IMR-90 (cell line): Measurements from ENCODE around the gene AP1S2. TPM values are rescaled to one million over a fixed set of nuclear protein-coding genes. Genes with fewer than 3 reads are reported as not detected.

Experiments
- ATAC-seq: fragments of 200-7000 bp; cut with Tn5 transposase; 2 replicates; pipeline ENCODE4 v1.9.1; 2020; ENCODE audit warnings: low read depth, mild to moderate bottlenecking, moderate library complexity
- BruUV-seq: library from RNA; stranded (reverse); fragments of 400-500 nt; replicated peaks from 2 replicates; lab custom pipeline; 2021; lab: Mats Ljungman, UMichigan
- CTCF ChIA-PET: fragments of 300-600 bp; formaldehyde crosslinking; extraction: SDS; loops from one replicate; lab custom pipeline; 2021; ENCODE audit warnings: antibody characterized with exemption; lab: Yijun Ruan, JAX
- POLR2A ChIA-PET: fragments of 300-600 bp; sonication (Branson Sonifier 250); formaldehyde crosslinking; loops from one replicate; lab custom pipeline; 2022; ENCODE audit warnings: antibody characterized with exemption; ENCODE audit not compliant: unreplicated experiment; lab: Charles Lee
- DNase-seq: peaks from one replicate; pipeline ENCODE4 v3.0.0; 2013
- H2AFZ ChIP-seq: replicated peaks from 2 replicates; pipeline ENCODE3; 2013; ENCODE audit warnings: low read length, mild to moderate bottlenecking; ENCODE audit not compliant: poor library complexity
- H2AK5ac ChIP-seq: 2 replicates; pipeline ENCODE4 v1.6.1; 2013; ENCODE audit warnings: low read depth, low read length, inconsistent platforms
- H2AK9ac ChIP-seq: replicated peaks from 2 replicates; pipeline ENCODE3; 2013; ENCODE audit warnings: mild to moderate bottlenecking, low read depth, low read length, moderate library complexity; ENCODE audit not compliant: poor library complexity
- H2BK120ac ChIP-seq: 2 replicates; pipeline ENCODE4 v1.6.1; 2013; ENCODE audit warnings: low read depth, low read length, inconsistent platforms
- H2BK15ac ChIP-seq: 3 replicates; pipeline ENCODE4 v1.6.1; 2013; ENCODE audit warnings: low read depth, low read length, inconsistent platforms
- H2BK20ac ChIP-seq: 2 replicates; pipeline ENCODE4 v1.6.1; 2013; ENCODE audit warnings: low read depth, mild to moderate bottlenecking, inconsistent platforms, low read length, moderate library complexity
- H2BK5ac ChIP-seq: 2 replicates; pipeline ENCODE4 v1.6.1; 2013; ENCODE audit warnings: mild to moderate bottlenecking, low read depth, low read length, inconsistent platforms; ENCODE audit not compliant: poor library complexity, severe bottlenecking
- H3K14ac ChIP-seq: replicated peaks from 2 replicates; pipeline ENCODE4 v1.6.1; 2013; ENCODE audit warnings: low read depth, low read length, inconsistent platforms
- H3K18ac ChIP-seq: 2 replicates; pipeline ENCODE4 v1.6.1; 2013; ENCODE audit warnings: low read depth, low read length, control low read depth
- H3K23ac ChIP-seq: 2 replicates; pipeline ENCODE4 v1.6.1; 2013; ENCODE audit warnings: low read depth, low read length, inconsistent platforms
- H3K27ac ChIP-seq: 2 replicates; pipeline ENCODE4 v1.5.1; 2013; ENCODE audit warnings: mild to moderate bottlenecking, control low read depth, low read length; ENCODE audit not compliant: insufficient read depth
- H3K27me3 ChIP-seq: 2 replicates; pipeline ENCODE4 v1.6.1; 2013; ENCODE audit warnings: low read length; ENCODE audit not compliant: control insufficient read depth, insufficient read depth
- H3K36me3 ChIP-seq: 2 replicates; pipeline ENCODE4 v1.6.1; 2013; ENCODE audit warnings: low read length, mixed read lengths; ENCODE audit not compliant: control insufficient read depth, insufficient read depth
- H3K4ac ChIP-seq: 2 replicates; pipeline ENCODE4 v1.6.1; 2013; ENCODE audit warnings: low read depth, low read length, inconsistent platforms
- H3K4me1 ChIP-seq: 2 replicates; pipeline ENCODE4 v1.6.1; 2013; ENCODE audit warnings: low read length, mixed read lengths; ENCODE audit not compliant: control insufficient read depth, insufficient read depth
- H3K4me2 ChIP-seq: 2 replicates; pipeline ENCODE4 v1.6.1; 2013; ENCODE audit warnings: low read depth, mild to moderate bottlenecking, control low read depth, low read length, moderate library complexity
- H3K4me3 ChIP-seq: 2 replicates; pipeline ENCODE4 v1.5.1; 2013; ENCODE audit warnings: low read depth, mild to moderate bottlenecking, control low read depth, low read length, moderate library complexity; ENCODE audit not compliant: insufficient read depth
- H3K56ac ChIP-seq: 2 replicates; pipeline ENCODE4 v1.6.1; 2013; ENCODE audit warnings: low read length, inconsistent platforms; ENCODE audit not compliant: insufficient read depth; ENCODE audit errors: extremely low read depth
- H3K79me1 ChIP-seq, 2 experiments: 2 replicates each; pipeline ENCODE4 v1.6.1; 2013; ENCODE audit warnings: low read length in 2 of 2, inconsistent platforms in 1 of 2, low read depth in 1 of 2
- H3K9ac ChIP-seq: 2 replicates; pipeline ENCODE4 v1.6.1; 2013; ENCODE audit warnings: low read depth, low read length, control low read depth
- H3K9me1 ChIP-seq: 2 replicates; pipeline ENCODE4 v1.6.1; 2013; ENCODE audit warnings: low read length, inconsistent platforms; ENCODE audit not compliant: insufficient read depth
- H3K9me3 ChIP-seq: 2 replicates; pipeline ENCODE4 v1.6.1; 2013; ENCODE audit warnings: low read length; ENCODE audit not compliant: control insufficient read depth, insufficient read depth
- H4K20me1 ChIP-seq: 2 replicates; pipeline ENCODE4 v1.6.1; 2013; ENCODE audit warnings: low read length, inconsistent platforms; ENCODE audit not compliant: insufficient read depth
- H4K5ac ChIP-seq: 2 replicates; pipeline ENCODE4 v1.6.1; 2013; ENCODE audit warnings: mild to moderate bottlenecking, low read depth, low read length, control low read depth
- H4K8ac ChIP-seq, 2 experiments: 2 replicates each; pipeline ENCODE4 v1.6.1; 2013; ENCODE audit warnings: low read depth in 2 of 2, low read length in 2 of 2, control low read depth in 1 of 2, inconsistent platforms in 1 of 2
- H4K91ac ChIP-seq: 2 replicates; pipeline ENCODE4 v1.6.1; 2013; ENCODE audit warnings: low read depth, low read length, inconsistent platforms; ENCODE audit not compliant: insufficient read depth
- BHLHE40 ChIP-seq: fragments of 150-350 bp; IDR thresholded peaks from 2 replicates; pipeline ENCODE4 v1.6.1; 2016; ENCODE audit warnings: mild to moderate bottlenecking, low read depth, low read length
- CEBPB ChIP-seq: IDR thresholded peaks from 2 replicates; pipeline ENCODE4 v1.6.1; 2012; ENCODE audit warnings: low read depth, low read length, improper control_type of control experiment
- CHD1 ChIP-seq: IDR thresholded peaks from 2 replicates; pipeline ENCODE4 v1.6.1; 2012; ENCODE audit warnings: low read depth, low read length, improper control_type of control experiment
- CTCF ChIP-seq: conservative IDR thresholded peaks from 2 replicates; pipeline ENCODE4 v1.5.1; 2012; ENCODE audit warnings: mild to moderate bottlenecking, low read depth, low read length, improper control_type of control experiment
- ELK1 ChIP-seq: fragments of 150-350 bp; IDR thresholded peaks from 2 replicates; pipeline ENCODE4 v1.6.1; 2016; ENCODE audit warnings: low read depth, mild to moderate bottlenecking, low read length, moderate library complexity, borderline replicate concordance
- FOS ChIP-seq: fragments of 150-350 bp; IDR thresholded peaks from 2 replicates; pipeline ENCODE4 v1.6.1; 2016; ENCODE audit warnings: low read depth, low read length
- MAFK ChIP-seq: IDR thresholded peaks from 2 replicates; pipeline ENCODE4 v1.6.1; 2012; ENCODE audit warnings: low read depth, low read length, improper control_type of control experiment
- MAZ ChIP-seq: IDR thresholded peaks from 2 replicates; pipeline ENCODE4 v1.6.1; 2012; ENCODE audit warnings: low read depth, mild to moderate bottlenecking, low read length, improper control_type of control experiment, moderate library complexity, borderline replicate concordance
- MXI1 ChIP-seq: IDR thresholded peaks from 2 replicates; pipeline ENCODE4 v1.6.1; 2012; ENCODE audit warnings: low read depth, mild to moderate bottlenecking, low read length, moderate library complexity, borderline replicate concordance
- NFE2L2 ChIP-seq: fragments of 150-350 bp; IDR thresholded peaks from 2 replicates; pipeline ENCODE4 v1.6.1; 2016; ENCODE audit warnings: low read depth, mild to moderate bottlenecking, low read length
- POLR2A ChIP-seq: IDR thresholded peaks from 2 replicates; pipeline ENCODE4 v1.6.1; 2012; ENCODE audit warnings: mild to moderate bottlenecking, low read depth, low read length
- RAD21 ChIP-seq: IDR thresholded peaks from 2 replicates; pipeline ENCODE4 v1.6.1; 2012; ENCODE audit warnings: low read length, improper control_type of control experiment
- RCOR1 ChIP-seq: IDR thresholded peaks from 2 replicates; pipeline ENCODE4 v1.6.1; 2012; ENCODE audit warnings: mild to moderate bottlenecking, low read length, improper control_type of control experiment; ENCODE audit not compliant: insufficient replicate concordance
- RFX5 ChIP-seq: IDR thresholded peaks from 2 replicates; pipeline ENCODE4 v1.8.0; 2012; ENCODE audit warnings: low read depth, mild to moderate bottlenecking, low read length, moderate library complexity
- SMC3 ChIP-seq: fragments of 150-350 bp; IDR thresholded peaks from 2 replicates; pipeline ENCODE4 v1.6.1; 2016; ENCODE audit warnings: low read depth, mild to moderate bottlenecking, antibody characterized with exemption, low read length, moderate library complexity
- USF2 ChIP-seq: fragments of 150-350 bp; IDR thresholded peaks from 2 replicates; pipeline ENCODE4 v1.6.1; 2017; ENCODE audit warnings: mild to moderate bottlenecking, antibody characterized with exemption, low read length, low read depth
- WGBS, 2 experiments: methylation state at CpG; one replicate each; pipeline versions ENCODE4 v1.1.5 to v1.1.7; 2013; ENCODE audit warnings: missing lambda C conversion rate in 2 of 2; ENCODE audit not compliant: insufficient read length in 1 of 2; ENCODE audit errors: extremely low coverage in 2 of 2; 5-methylcytosine and 5-hydroxymethylcytosine counted together
- dilution Hi-C: fragments of 300-500 bp; cut with HindIII; formaldehyde crosslinking; loops from one replicate; pipeline ENCODE4 v1.14.3; 2018; ENCODE audit warnings: low sequenced_read_pairs; ENCODE audit not compliant: unreplicated experiment
- in situ Hi-C: fragments of 300-500 bp; cut with MboI; formaldehyde crosslinking; loops from 3 replicates; pipeline ENCODE4 v1.14.3; 2019; ENCODE audit warnings: low sequenced_read_pairs, inconsistent platforms, mixed read lengths
- intact Hi-C: fragments of 100-400 bp; cut with micrococcal nuclease; formaldehyde crosslinking; loops from 2 replicates; pipeline ENCODE4 v1.10.0; 2022
- polyA plus RNA-seq, 3 experiments: library from polyadenylated mRNA; depleted of rRNA; stranded (reverse); fragments of >200 nt; gene quantifications; 2 replicates each; pipeline ENCODE4 v1.2.3, GENCODE V29; 2012; ENCODE audit warnings: low replicate concordance in 1 of 3
- total RNA-seq: library from RNA; depleted of rRNA; stranded (reverse); fragments of >200 nt; gene quantifications from 2 replicates; pipeline ENCODE4 v1.2.3, GENCODE V29; 2012

Gene AP1S2
- total and polyA plus RNA-seq, 2 of the 4 experiments (the other 2 are of a cell fraction), result 28.3 to 46.5 TPM

GRCh38 chrX:15870310-15870709, 15.7 kb upstream of the AP1S2 start:
- no peak for DNase-seq
- Histone ChIP-seq H2BK120ac (no peak overlapping the region), H3K9me1 (no peaks in the 10 kb centered on the region), H4K20me1 (no peaks in the 10 kb centered on the region), H2AK5ac (no peak overlapping the region), H3K14ac (no peak overlapping the region), H3K4me2 (no peak overlapping the region), H3K56ac (no peak overlapping the region), H3K27me3 (peaks cover 6% of the 10 kb centered on the region), H4K5ac (no peak overlapping the region), H2BK5ac (no peak overlapping the region), H3K27ac (no peak overlapping the region), H3K36me3 (no peaks in the 10 kb centered on the region), H2AFZ (no peak overlapping the region), H3K79me1 (no peaks in the 10 kb centered on the region), H2BK20ac (no peak overlapping the region), H3K4me3 (no peak overlapping the region), H3K9ac (no peak overlapping the region), H3K9me3 (no peaks in the 10 kb centered on the region), H4K91ac (no peak overlapping the region), H3K4me1 (no peaks in the 10 kb centered on the region), H3K23ac (no peak overlapping the region), H2AK9ac (no peak overlapping the region), H3K18ac (no peak overlapping the region), H3K4ac (no peak overlapping the region), H4K8ac (no peak overlapping the region), H2BK15ac (no peak overlapping the region)
- CTCF ChIA-PET, result no interaction called here
- no peak for TF ChIP-seq RCOR1
- no peak for TF ChIP-seq SMC3
- TF ChIP-seq CTCF, result no peak
- TF ChIP-seq MXI1, result no peak
- no peak for TF ChIP-seq MAFK
- no peak for TF ChIP-seq BHLHE40
- no peak for TF ChIP-seq CHD1
- no peak for TF ChIP-seq RFX5
- TF ChIP-seq USF2, result no peak
- TF ChIP-seq POLR2A, result no peak
- TF ChIP-seq CEBPB, result no peak
- TF ChIP-seq MAZ, result no peak
- no peak for TF ChIP-seq ELK1
- no peak for TF ChIP-seq NFE2L2
- TF ChIP-seq FOS, result no peak
- no peak for TF ChIP-seq RAD21
- ATAC-seq, result no peak
- in situ Hi-C loops, result no loop called here
- WGBS, 2 experiments, result no CpG with 5 or more reads among the region's 4 CpGs
- intact Hi-C loops, result no loop called here
- dilution Hi-C loops, result no loop called here
- no TSS peak for BruUV-seq
- POLR2A ChIA-PET, result no interaction called here
